Nephron progenitor cell (in vitro differentiated cells): ENCODE results near the gene SLC25A17.

ENCODE experiments used
- DNase-seq: peaks from one replicate; pipeline ENCODE4 v3.0.0; 2021
- H3K27ac Mint-ChIP-seq: 2 replicates; pipeline ENCODE4 v1.8.0; 2021; ENCODE audit warnings: mild to moderate bottlenecking, moderate library complexity, mixed read lengths
- H3K27me3 Mint-ChIP-seq: 2 replicates; pipeline ENCODE4 v1.8.0; 2021; ENCODE audit warnings: mild to moderate bottlenecking, low read depth, mixed read lengths; ENCODE audit not compliant: poor library complexity
- H3K36me3 Mint-ChIP-seq: 2 replicates; pipeline ENCODE4 v1.8.0; 2021; ENCODE audit warnings: low read depth, mixed read lengths
- H3K4me1 Mint-ChIP-seq: 2 replicates; pipeline ENCODE4 v1.8.0; 2021; ENCODE audit warnings: mixed read lengths
- H3K4me3 Mint-ChIP-seq: 2 replicates; pipeline ENCODE4 v1.8.0; 2021; ENCODE audit warnings: mild to moderate bottlenecking, moderate library complexity, mixed read lengths
- H3K9me3 Mint-ChIP-seq: 2 replicates; pipeline ENCODE4 v1.8.0; 2021; ENCODE audit warnings: mild to moderate bottlenecking, moderate library complexity, mixed read lengths
- CTCF ChIP-seq: fragments of 200-600 bp; sonication (generic); IDR thresholded peaks from 2 replicates; pipeline ENCODE4 v1.5.0; 2021; ENCODE audit warnings: antibody characterized with exemption

Gene SLC25A17

GRCh38 chr22:40747361-40747760, 71.8 kb downstream of the SLC25A17 start:
- peak; percentile 41 for DNase-seq
- no peak for TF ChIP-seq CTCF
- peaks cover 4% of the 10 kb centered on the region for H3K27me3 Mint-ChIP-seq
- H3K4me1 Mint-ChIP-seq, result peaks cover 64% of the 10 kb centered on the region
- peak overlapping the region; percentile 43 for H3K27ac Mint-ChIP-seq
- peaks cover 31% of the 10 kb centered on the region for H3K9me3 Mint-ChIP-seq
- H3K4me3 Mint-ChIP-seq, result no peak overlapping the region
- no peaks in the 10 kb centered on the region for H3K36me3 Mint-ChIP-seq

GRCh38 chr22:40746428-40747220, 72.5 kb downstream of the SLC25A17 start:
- Mint-ChIP-seq H3K4me3 (no peak overlapping the region), H3K27me3 (peaks cover 8% of the 10 kb centered on the region), H3K4me1 (peaks cover 64% of the 10 kb centered on the region), H3K9me3 (peaks cover 31% of the 10 kb centered on the region), H3K27ac (no peak overlapping the region), H3K36me3 (no peaks in the 10 kb centered on the region)
- DNase-seq, result no peak
- TF ChIP-seq CTCF, result no peak

- no peak for DNase-seq
- peaks cover 45% of the 10 kb centered on the region for H3K4me1 Mint-ChIP-seq
- H3K27ac Mint-ChIP-seq, result no peak overlapping the region
- H3K27me3 Mint-ChIP-seq, result peaks cover 7% of the 10 kb centered on the region
- peaks cover 27% of the 10 kb centered on the region for H3K9me3 Mint-ChIP-seq
- no peak overlapping the region for H3K4me3 Mint-ChIP-seq
- H3K36me3 Mint-ChIP-seq, result no peaks in the 10 kb centered on the region
- TF ChIP-seq CTCF, result no peak
Observed at GRCh38 chr22:40743768-40744167, 75.4 kb downstream of the SLC25A17 start.

GRCh38 chr22:40741116-40741515, 78.0 kb downstream of the SLC25A17 start:
- DNase-seq, result no peak
- H3K9me3 Mint-ChIP-seq, result peaks cover 6% of the 10 kb centered on the region
- TF ChIP-seq CTCF, result no peak
- peaks cover 25% of the 10 kb centered on the region for H3K4me1 Mint-ChIP-seq
- H3K27ac Mint-ChIP-seq, result no peak overlapping the region
- no peak overlapping the region for H3K4me3 Mint-ChIP-seq
- no peaks in the 10 kb centered on the region for H3K36me3 Mint-ChIP-seq
- peaks cover 7% of the 10 kb centered on the region for H3K27me3 Mint-ChIP-seq

GRCh38 chr22:40739721-40740120, 79.4 kb downstream of the SLC25A17 start:
- Mint-ChIP-seq H3K4me3 (no peak overlapping the region), H3K9me3 (peaks cover 6% of the 10 kb centered on the region), H3K36me3 (no peaks in the 10 kb centered on the region), H3K27me3 (peaks cover 10% of the 10 kb centered on the region), H3K27ac (no peak overlapping the region), H3K4me1 (peaks cover 35% of the 10 kb centered on the region)
- no peak for DNase-seq
- TF ChIP-seq CTCF, result no peak

GRCh38 chr22:40733919-40734318, 85.2 kb downstream of the SLC25A17 start:
- H3K4me1 Mint-ChIP-seq, result peaks cover 42% of the 10 kb centered on the region
- no peaks in the 10 kb centered on the region for H3K36me3 Mint-ChIP-seq
- no peak for TF ChIP-seq CTCF
- H3K9me3 Mint-ChIP-seq, result no peaks in the 10 kb centered on the region
- H3K27ac Mint-ChIP-seq, result no peak overlapping the region
- no peak for DNase-seq
- no peak overlapping the region for H3K4me3 Mint-ChIP-seq
- H3K27me3 Mint-ChIP-seq, result peaks cover 7% of the 10 kb centered on the region
